Retinal pigment epithelial cell (primary cell): ENCODE results near the gene ANLN.
A peak's percentile ranks its signal among the peaks of the same experiment; 100 is the strongest.
"Not testable (repeated sequence)": the region's sequence is repeated elsewhere in the genome, so short reads cannot be mapped to it uniquely, and the experiment has no call there.

Experiments
- DNase-seq: peaks from one replicate; pipeline ENCODE4 v3.0.0-alpha.2; 2010; ENCODE audit warnings: low read depth
- H3K4me3 ChIP-seq: 2 replicates; pipeline ENCODE4 v1.5.1; 2011; ENCODE audit warnings: mild to moderate bottlenecking, low read length, control low read depth, moderate library complexity
- CTCF ChIP-seq: conservative IDR thresholded peaks from 2 replicates; pipeline ENCODE4 v1.5.1; 2011; ENCODE audit warnings: low read depth, low read length, control low read depth, inconsistent platforms

The ANLN gene

DNA sequence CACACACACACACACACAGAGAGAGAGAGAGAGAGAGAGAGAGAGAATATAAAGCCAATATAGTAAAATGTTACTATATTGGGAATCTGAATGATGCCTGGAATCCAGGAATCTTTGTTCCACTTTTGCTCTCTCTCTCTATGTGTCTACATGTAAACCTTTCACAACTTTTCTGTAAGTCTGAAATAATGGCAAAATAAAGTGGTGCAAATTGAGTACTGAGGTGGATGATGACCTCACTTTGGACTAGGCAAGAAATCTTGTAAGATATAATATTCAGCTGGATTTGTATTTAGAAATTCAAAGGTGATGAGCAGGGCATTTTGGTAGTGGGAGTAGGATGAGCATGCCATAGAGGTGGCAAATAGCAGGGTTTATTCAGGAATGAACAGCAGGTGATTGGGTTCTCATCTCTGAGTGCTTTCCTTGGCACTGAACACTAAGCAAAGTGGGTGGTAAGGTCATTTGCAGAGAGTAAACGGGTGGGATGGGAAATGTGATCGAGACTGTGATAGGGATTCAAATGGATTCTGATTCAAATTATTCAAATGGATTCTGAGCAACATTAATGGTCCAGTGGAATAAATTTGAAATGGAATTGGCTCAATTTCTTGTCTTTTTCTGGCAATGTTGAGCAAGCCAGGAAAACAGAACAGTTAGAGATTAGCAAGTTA, 9.7 kb upstream of the ANLN start:
- no peak for DNase-seq
- TF ChIP-seq CTCF: no peak
- no peak overlapping the region for H3K4me3 ChIP-seq

DNA sequence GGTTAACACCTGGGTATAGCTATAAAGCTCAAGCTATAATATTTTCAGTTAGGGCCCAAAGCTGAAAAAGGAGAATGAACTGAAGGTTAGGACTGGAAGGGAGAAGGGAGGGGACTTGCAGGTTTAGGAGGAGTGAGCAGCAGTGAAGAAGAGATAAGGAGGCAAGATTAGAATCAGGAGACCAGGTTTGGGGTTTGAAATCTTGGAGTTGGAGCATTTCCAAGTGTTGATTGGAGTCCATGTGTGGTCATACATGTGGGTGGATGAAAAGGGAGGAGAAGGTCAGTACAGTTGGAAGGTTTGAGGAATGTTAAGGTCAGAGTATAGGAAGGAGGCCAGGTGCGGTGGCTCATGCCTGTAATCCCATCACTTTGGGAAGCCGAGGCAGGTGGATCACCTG, 8.6 kb upstream of the ANLN start:
- no peak for TF ChIP-seq CTCF
- no peak for DNase-seq
- H3K4me3 ChIP-seq: no peak overlapping the region

DNA sequence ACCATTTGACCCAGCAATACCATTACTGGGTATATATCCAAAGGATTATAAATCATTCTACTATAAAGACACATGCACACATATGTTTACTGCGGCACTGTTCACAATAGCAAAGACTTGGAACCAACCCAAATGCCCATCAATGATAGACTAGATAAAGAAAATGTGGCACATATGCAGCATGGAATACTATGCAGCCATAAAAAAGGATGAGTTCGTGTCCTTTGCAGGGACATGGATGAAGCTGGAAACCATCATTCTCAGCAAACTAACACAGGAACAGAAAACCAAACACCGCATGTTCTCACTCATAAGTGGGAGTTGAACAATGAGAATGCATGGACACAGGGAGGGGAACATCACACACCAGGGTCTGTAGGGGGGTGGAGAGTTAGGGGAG, 6.4 kb upstream of the ANLN start:
- not testable (repeated sequence) for DNase-seq

GRCh38 chr7:36385646-36386045, 4.0 kb upstream of the ANLN start:
- not testable (repeated sequence) for H3K4me3 ChIP-seq, DNase-seq

More for the DNA sequence above, 6.4 kb upstream of the ANLN start:
- H3K4me3 ChIP-seq: not testable (repeated sequence)

GRCh38 chr7:36387435-36388231, 2.0 kb upstream of the ANLN start:
- no peak for DNase-seq
- no peak overlapping the region for H3K4me3 ChIP-seq
- no peak for TF ChIP-seq CTCF

DNA sequence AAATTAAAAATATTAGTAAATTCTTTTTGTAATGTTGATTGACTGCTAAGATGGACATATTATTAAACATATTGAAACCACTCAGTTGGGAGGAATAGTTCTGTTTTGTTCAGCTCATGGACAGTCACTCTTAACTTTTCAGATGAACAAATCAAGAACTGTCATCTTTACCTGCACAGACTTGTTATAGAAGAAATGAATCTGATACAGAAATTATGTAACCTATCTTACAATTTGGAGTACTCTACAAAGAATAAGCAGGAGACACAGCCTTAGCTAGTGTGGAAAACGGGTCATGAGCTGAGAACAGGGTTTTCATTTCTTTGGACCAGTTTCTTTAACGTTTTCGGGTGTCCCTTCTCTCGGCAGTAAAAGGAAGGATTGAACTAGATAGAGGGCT, 1.2 kb upstream of the ANLN start:
- no peak for TF ChIP-seq CTCF
- no peak for DNase-seq
- no peak overlapping the region for H3K4me3 ChIP-seq

GRCh38 chr7:36390199-36391090, 783 bp downstream of the ANLN start:
- peak overlapping the region; percentile 78 for H3K4me3 ChIP-seq
- no peak for TF ChIP-seq CTCF
- DNase-seq: peak; percentile 44
